Measurements from ENCODE around the gene POLRMT. TPM values are rescaled to one million over a fixed set of nuclear protein-coding genes. Genes with fewer than 3 reads are reported as not detected.

The POLRMT gene
- total RNA-seq, 1 donor from 2014 or later = 71.1 TPM

GRCh38 chr19:658916-659839, 25.8 kb upstream of the POLRMT start:
- no peak for TF ChIP-seq CTCF (conservative IDR thresholded peaks at IDR 0.05)
- Mint-ChIP-seq H3K4me1 (peaks cover 18% of the 10 kb centered on the region), H3K4me3 (peak overlapping the region; percentile 67), H3K9me3 (no peaks in the 10 kb centered on the region), H3K27me3 (ENCODE audit: low read depth) (no peaks in the 10 kb centered on the region), H3K27ac (ENCODE audit: unreplicated experiment) (no peak overlapping the region), H3K36me3 (ENCODE audit: low read depth) (no peaks in the 10 kb centered on the region)
- no peak for DNase-seq (ENCODE audit: low read depth, low spot score)

- Mint-ChIP-seq H3K27me3 (ENCODE audit: low read depth) (no peaks in the 10 kb centered on the region), H3K4me1 (peaks cover 14% of the 10 kb centered on the region), H3K27ac (ENCODE audit: unreplicated experiment) (no peak overlapping the region), H3K36me3 (ENCODE audit: low read depth) (no peaks in the 10 kb centered on the region), H3K9me3 (no peaks in the 10 kb centered on the region), H3K4me3 (no peak overlapping the region)
- DNase-seq (ENCODE audit: low read depth, low spot score) = no peak
- no peak for TF ChIP-seq CTCF (conservative IDR thresholded peaks at IDR 0.05)
Observed at GRCh38 chr19:658059-658839, 24.9 kb upstream of the POLRMT start.

GRCh38 chr19:657611-658010, 24.3 kb upstream of the POLRMT start:
- H3K27ac Mint-ChIP-seq (ENCODE audit: unreplicated experiment) = no peak overlapping the region
- H3K36me3 Mint-ChIP-seq (ENCODE audit: low read depth) = no peaks in the 10 kb centered on the region
- H3K27me3 Mint-ChIP-seq (ENCODE audit: low read depth) = no peaks in the 10 kb centered on the region
- H3K4me1 Mint-ChIP-seq = peaks cover 14% of the 10 kb centered on the region
- TF ChIP-seq CTCF (conservative IDR thresholded peaks at IDR 0.05) = no peak
- no peak for DNase-seq (ENCODE audit: low read depth, low spot score)
- no peak overlapping the region for H3K4me3 Mint-ChIP-seq
- H3K9me3 Mint-ChIP-seq = no peaks in the 10 kb centered on the region

- DNase-seq (ENCODE audit: low read depth, low spot score) = no peak
- H3K27ac Mint-ChIP-seq (ENCODE audit: unreplicated experiment) = no peak overlapping the region
- peaks cover 14% of the 10 kb centered on the region for H3K4me1 Mint-ChIP-seq
- no peak overlapping the region for H3K4me3 Mint-ChIP-seq
- H3K9me3 Mint-ChIP-seq = no peaks in the 10 kb centered on the region
- no peaks in the 10 kb centered on the region for H3K27me3 Mint-ChIP-seq (ENCODE audit: low read depth)
- no peak for TF ChIP-seq CTCF (conservative IDR thresholded peaks at IDR 0.05)
- H3K36me3 Mint-ChIP-seq (ENCODE audit: low read depth) = no peaks in the 10 kb centered on the region
Observed at GRCh38 chr19:656751-657559, 23.6 kb upstream of the POLRMT start.

- Mint-ChIP-seq H3K9me3 (no peaks in the 10 kb centered on the region), H3K4me1 (peaks cover 3% of the 10 kb centered on the region), H3K27me3 (ENCODE audit: low read depth) (no peaks in the 10 kb centered on the region), H3K27ac (ENCODE audit: unreplicated experiment) (no peak overlapping the region), H3K36me3 (ENCODE audit: low read depth) (no peaks in the 10 kb centered on the region), H3K4me3 (peak overlapping the region; percentile 38)
- TF ChIP-seq CTCF (conservative IDR thresholded peaks at IDR 0.05) = no peak
- no peak for DNase-seq (ENCODE audit: low read depth, low spot score)
Observed at GRCh38 chr19:655691-656090, 22.4 kb upstream of the POLRMT start.
